ENCODE results near the gene ISCU.
"Not testable (repeated sequence)": the region's sequence is repeated elsewhere in the genome, so short reads cannot be mapped to it uniquely, and the experiment has no call there.

GRCh38 chr12:108590463-108590862 is 28.1 kb downstream of the ISCU start:
- TF ChIP-seq POLR2A, CTCF (IDR thresholded peaks at IDR 0.05): not testable (repeated sequence)
